Fibroblast of the conjunctiva (primary cell): ENCODE results near the gene TMEM81.

Experiments
- DNase-seq: peaks from one replicate; pipeline ENCODE4 v3.0.0-alpha.2; 2010; ENCODE audit warnings: low read depth

Gene TMEM81, protein sequence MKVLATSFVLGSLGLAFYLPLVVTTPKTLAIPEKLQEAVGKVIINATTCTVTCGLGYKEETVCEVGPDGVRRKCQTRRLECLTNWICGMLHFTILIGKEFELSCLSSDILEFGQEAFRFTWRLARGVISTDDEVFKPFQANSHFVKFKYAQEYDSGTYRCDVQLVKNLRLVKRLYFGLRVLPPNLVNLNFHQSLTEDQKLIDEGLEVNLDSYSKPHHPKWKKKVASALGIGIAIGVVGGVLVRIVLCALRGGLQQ

GRCh38 chr1:205084360-205084759 is at the start of gene TMEM81:
TMEM81 (minus strand) TSS chr1:205084460; CDS start chr1:205084320, 140 bp downstream.
- DNase-seq, result no peak

DNA sequence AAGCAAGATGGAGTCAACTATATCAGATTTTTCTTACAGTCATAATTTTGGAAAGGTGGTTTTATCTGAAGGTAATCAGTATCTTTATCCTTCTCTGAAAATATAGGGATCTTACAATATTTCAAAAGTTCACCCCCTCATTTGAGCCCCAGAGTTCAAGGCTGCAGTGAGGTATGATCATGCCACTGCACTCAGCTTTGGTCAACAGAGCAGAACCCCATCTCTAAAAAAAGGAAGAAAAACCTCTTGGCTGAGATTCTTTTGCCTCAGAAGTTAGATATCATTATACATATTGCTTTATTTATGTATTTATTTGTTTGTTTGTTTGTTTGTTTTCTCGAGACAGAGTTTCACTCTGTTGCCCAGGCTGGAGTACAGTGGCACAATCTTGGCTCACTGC is 49.0 kb upstream of the TMEM81 start:
- no peak for DNase-seq

- no peak for DNase-seq
Observed at GRCh38 chr1:205129447-205130029, 45.3 kb upstream of the TMEM81 start.

DNA sequence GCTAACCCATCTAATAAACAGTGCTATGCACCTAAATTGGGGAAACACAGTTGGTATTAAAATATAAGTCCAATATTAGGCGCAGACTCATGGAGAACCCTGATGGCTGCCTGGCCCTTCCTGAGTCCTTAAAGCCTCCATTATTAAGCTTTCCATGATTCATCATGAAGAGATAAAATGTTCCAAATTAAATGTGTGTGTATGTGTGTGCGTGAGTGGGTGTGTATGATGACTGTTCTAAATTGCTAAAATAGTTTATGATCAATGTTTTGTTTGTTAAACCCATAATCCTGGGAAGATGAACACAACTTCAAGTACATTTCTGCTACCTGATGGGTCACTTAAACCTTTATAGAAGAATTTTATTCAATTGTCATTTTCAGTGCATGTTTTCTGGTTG is 43.8 kb upstream of the TMEM81 start:
- DNase-seq, result no peak

- DNase-seq, result no peak
Observed at GRCh38 chr1:205127646-205128045, 43.4 kb upstream of the TMEM81 start.

- DNase-seq, result no peak
Observed at GRCh38 chr1:205124726-205125125, 40.5 kb upstream of the TMEM81 start.

GRCh38 chr1:205122489-205122882 is 38.2 kb upstream of the TMEM81 start:
- no peak for DNase-seq

DNA sequence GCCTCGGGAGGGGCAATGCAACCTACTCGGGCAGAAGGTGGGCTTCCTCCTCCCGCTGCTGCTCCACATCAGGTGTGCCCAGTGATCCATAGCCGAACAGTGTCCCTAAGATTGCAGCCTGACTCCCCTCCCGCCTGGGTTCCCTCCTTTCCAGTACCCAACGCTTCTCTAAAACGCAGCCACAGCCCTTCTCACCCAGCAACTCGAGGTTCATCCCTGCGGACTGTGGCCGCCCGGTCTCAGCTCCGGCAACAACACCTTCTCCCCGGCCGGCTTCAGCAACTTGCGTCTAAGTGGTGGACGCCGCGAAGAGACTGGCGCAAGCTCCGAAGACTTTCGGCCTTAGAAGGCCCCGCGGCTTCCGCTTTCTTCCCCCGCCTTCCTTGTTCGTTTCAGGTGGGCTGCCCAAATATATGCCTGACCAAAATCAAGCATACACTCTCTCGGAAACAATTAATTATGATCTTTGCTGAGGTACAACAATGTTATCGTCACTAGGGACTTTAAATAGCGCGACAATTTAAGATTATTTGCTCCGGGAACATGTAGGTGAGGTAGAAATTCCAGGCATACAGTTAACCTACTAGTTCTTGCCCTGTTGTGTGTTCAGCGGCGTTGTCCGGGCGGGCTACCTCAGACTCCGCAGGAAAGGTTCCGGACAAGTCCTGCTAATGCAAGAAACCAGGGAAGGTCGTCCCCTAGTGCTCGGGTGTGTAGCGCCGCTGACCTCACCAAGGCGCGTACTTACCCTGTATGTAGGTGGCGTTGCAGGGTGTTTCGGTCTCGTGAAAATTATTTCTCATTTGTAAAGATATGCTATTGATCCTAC is 37.6 kb upstream of the TMEM81 start, which contains the start of gene RBBP5:
RBBP5 (minus strand) TSS at position 319 of the 829 bp plus-strand sequence; CDS start at position 214, 105 bp downstream.
- peak; percentile 97 for DNase-seq

DNA sequence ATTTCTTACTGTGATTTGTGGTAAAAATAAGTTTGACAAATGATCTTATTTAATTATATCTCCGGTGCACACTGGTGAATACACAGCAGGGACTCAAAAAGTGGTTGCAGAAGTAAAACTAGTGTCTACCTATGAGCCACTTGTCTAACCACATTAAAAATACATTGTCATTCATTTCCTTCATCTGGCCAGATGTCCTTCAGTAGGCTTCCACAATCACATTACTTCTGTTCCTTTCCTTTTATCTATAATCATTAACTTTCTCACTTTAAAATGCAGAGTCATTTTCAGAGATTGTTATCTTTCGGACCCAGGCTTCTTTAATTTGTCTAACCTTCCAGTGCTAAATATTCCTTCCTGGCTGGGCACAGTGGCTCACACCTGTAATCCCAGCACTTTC is 34.5 kb upstream of the TMEM81 start:
- no peak for DNase-seq

- no peak for DNase-seq
Observed at GRCh38 chr1:205111354-205111753, 27.1 kb upstream of the TMEM81 start.

DNA sequence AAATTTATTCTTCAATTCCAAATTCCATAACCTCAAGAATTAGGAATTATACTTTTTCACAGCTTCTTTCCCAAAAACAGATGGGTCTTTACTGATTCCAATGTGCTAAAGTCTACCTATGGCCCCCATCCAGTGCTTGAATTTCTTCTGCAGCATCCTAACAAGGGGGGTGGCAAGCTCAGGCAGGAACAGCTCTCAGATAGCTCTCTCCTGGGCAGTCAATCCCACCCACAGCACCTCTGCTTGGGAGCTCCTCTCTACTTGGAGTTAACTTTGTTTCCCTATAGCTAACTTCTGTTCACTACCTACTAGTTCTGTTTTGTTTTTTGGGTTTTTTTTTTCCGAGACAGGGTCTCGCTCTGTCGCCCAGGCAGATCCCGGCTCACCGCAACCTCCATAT is 25.5 kb upstream of the TMEM81 start:
- no peak for DNase-seq

GRCh38 chr1:205109269-205109668 is 25.0 kb upstream of the TMEM81 start:
- no peak for DNase-seq

DNA sequence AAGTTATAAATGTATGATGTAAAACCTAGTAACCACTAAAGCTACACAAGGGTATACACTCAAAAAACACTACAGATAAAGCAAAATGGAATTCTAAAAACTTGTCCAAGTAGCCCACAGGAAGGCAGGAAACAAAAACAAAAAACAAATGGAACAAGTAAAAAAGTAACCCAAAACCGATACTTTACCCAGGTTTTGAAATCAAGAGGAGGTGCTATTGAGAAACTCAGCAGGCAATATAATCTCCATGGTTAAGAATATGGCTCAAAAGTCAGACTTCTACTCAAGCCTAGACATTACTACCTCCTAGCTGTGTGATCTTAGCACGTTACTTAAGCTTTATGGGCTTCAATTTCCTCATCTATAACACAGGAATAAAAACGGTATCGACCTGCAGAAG is 24.2 kb upstream of the TMEM81 start:
- DNase-seq, result no peak

DNA sequence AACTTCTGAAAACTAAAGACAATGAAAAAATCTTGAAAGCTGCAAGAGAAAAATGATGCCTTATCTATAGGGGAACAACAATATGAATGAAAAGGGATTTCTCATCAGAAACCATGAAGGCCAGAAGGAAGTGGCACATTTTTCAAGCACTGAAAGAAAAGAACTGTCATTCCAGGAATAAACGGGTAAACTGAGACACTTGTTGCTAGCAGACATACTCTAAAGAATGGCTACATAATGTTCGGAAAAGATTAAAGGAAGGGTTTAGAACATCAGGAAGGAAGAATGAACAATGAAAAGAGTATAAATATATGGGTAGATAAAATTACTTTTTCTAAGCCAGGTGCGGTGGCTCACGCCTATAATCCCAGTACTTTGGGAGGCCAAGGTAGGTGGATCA is 23.1 kb upstream of the TMEM81 start:
- no peak for DNase-seq

DNA sequence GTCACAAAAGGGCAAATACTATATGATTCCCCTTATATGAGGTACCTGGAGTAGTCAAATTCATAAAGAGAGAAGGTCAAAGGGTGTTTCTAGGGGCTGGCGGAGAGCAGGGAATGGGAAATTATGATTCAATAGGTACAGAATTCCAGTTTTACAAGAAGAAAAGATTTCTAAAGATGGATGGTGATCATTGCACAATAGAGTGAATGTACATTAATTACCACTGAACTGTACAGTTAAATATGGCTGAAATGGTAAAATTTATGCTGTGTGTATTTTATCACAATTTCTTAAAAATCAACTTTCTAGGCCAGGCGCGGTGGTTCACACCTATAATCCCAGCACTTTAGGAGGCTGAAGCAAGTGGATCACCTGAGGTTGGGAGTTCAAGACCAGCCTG is 18.1 kb upstream of the TMEM81 start:
- no peak for DNase-seq

DNA sequence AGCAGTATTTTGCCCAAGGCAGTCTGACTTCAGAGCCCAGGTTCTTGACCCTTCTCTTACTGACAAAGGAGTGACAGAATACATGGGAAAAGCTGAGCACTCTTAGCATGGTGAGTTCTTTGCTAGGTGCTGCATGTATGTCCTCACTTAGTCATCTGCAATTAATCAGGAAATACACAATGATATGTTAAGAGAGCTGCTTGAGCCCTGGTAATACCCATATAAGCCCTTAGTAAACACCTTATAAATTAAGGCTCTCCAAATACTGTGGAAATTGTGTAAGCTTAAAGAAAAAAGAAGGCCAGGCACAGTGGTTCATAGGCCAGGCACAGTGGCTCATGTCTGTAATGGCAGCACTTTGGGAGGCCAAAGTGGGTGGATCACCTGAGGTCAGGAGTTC is 14.0 kb upstream of the TMEM81 start:
- no peak for DNase-seq

GRCh38 chr1:205095422-205095821 is 11.2 kb upstream of the TMEM81 start:
- no peak for DNase-seq

- DNase-seq, result peak; percentile 53
Observed at GRCh38 chr1:205091043-205091740, 6.9 kb upstream of the TMEM81 start.

GRCh38 chr1:205088341-205088740 is 4.1 kb upstream of the TMEM81 start:
- DNase-seq, result no peak

- DNase-seq, result no peak
Observed at GRCh38 chr1:205082431-205082830, 1.8 kb downstream of the TMEM81 start.

- peak; percentile 29 for DNase-seq
Observed at GRCh38 chr1:205077934-205078311, 6.3 kb downstream of the TMEM81 start.

DNA sequence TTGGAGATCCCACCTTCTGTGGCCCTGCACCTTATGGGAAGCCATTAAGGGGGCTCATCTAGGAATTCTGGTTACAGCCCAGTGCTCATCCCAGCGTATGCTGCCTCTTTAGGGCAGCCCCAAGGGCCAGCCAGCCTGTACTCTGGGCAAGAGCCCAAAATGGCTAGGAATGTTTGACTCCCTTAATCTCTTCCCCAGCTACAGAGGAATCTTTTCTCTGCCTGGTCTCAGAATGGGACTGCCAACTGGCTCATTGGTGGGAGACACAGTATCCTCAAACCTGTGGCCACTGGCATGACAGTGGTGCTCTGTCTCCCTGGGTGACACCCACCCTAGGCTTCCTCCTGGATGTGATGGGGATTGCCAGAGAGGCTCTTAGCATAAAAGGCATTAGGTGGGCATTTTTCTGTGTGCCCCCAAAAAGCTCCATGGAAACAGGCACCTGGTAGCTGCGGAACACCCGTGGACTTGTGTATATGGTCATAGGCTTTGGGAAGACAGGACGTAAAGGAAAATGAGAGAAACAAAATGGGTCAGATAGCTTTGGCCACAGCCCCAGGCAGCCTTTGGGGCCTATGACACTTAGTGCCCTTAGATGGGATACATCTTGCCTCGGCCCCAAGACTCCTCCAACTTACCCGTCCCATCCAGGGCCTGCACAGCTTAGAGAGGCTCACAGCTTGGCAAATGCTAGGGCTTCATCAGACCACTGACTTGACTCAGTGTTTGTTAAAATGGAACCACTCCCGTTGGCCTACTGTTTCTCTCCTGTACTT is 6.9 kb downstream of the TMEM81 start:
- DNase-seq, result no peak
